Endothelial cell (in vitro differentiated cells): ENCODE measurements around the gene GRB7. TPM values are rescaled to one million over a fixed set of nuclear protein-coding genes. Genes with fewer than 3 reads are reported as not detected.

Experiments
- DNase-seq: peaks from one replicate; pipeline ENCODE4 v3.0.0; 2021; ENCODE audit warnings: low spot score
- H3K27ac Mint-ChIP-seq: one replicate; pipeline ENCODE4 v1.8.0; 2021; ENCODE audit warnings: mixed read lengths, inconsistent platforms; ENCODE audit not compliant: unreplicated experiment
- H3K27me3 Mint-ChIP-seq: one replicate; pipeline ENCODE4 v1.8.0; 2021; ENCODE audit warnings: mild to moderate bottlenecking, moderate library complexity, mixed read lengths, inconsistent platforms; ENCODE audit not compliant: unreplicated experiment
- H3K36me3 Mint-ChIP-seq: one replicate; pipeline ENCODE4 v1.8.0; 2021; ENCODE audit warnings: mild to moderate bottlenecking, low read depth, mixed read lengths, inconsistent platforms; ENCODE audit not compliant: unreplicated experiment
- H3K4me1 Mint-ChIP-seq: one replicate; pipeline ENCODE4 v1.8.0; 2021; ENCODE audit warnings: mild to moderate bottlenecking, mixed read lengths, inconsistent platforms; ENCODE audit not compliant: unreplicated experiment
- H3K4me3 Mint-ChIP-seq: one replicate; pipeline ENCODE4 v1.8.0; 2021; ENCODE audit warnings: mild to moderate bottlenecking, mixed read lengths, inconsistent platforms; ENCODE audit not compliant: unreplicated experiment
- H3K9me3 Mint-ChIP-seq: one replicate; pipeline ENCODE4 v1.8.0; 2021; ENCODE audit warnings: mixed read lengths, inconsistent platforms; ENCODE audit not compliant: unreplicated experiment
- total RNA-seq: library from RNA; stranded (reverse); fragmentation: NEBNext Ultra II Directional; extraction: Animal tissue kit (Norgen Biotek cat#: 25700); gene quantifications from one replicate; pipeline ENCODE4 v1.2.1, GENCODE V29; 2021; ENCODE audit not compliant: unreplicated experiment
- TF ChIP-seq, protein P1 (sequence below): fragments of 200-600 bp; sonication (generic); IDR thresholded peaks from one replicate; pipeline ENCODE4 v1.5.0; 2021; ENCODE audit warnings: antibody characterized with exemption; ENCODE audit not compliant: unreplicated experiment

Gene GRB7
- total RNA-seq, 1 donor from 2014 or later: 1.3 TPM

DNA sequence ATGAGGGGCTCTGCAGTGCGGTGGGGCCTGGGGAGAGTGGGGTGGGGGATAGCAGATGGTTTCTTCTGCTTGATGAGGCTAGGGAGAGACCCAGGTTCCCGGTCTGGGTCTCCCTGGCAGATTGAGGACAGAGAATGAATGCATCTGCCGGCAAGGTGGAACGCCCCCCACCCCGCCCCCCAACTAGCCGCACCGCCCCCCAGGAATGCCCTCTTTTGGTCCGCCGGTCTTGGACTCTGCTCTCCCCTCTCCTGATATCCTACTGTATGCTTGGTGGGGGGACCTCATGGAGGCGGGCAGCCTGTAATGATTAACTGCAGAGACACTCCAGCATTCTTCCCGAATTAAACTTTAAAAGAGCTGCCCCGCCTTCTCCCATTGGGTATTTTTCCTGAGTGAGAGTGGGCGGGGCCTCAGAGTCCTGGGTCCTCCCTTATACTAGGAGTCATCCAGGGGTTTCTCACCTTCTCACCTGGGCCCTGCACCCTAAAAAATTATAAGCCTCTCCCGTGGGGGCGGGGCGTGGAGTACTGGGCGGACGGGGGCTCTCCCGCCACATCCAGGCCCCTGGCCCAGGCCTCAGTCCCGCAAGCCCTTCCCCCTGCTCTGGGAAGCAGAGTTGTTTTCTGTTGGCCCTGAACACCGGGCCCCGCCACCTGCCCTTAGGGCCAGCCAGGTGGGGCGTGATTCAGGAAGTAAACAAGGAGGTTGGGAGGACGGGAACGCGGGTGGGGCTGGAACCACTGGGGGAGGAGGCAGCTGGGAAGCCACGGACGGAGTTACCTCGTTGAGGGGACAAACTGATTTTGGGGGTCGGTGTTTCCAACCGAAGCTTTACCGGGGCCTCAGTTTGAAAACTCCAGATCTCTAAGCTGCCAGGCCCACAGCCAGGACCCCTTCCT, 1.5 kb downstream of the GRB7 start:
- Mint-ChIP-seq H3K27ac (no peak overlapping the region), H3K36me3 (no peaks in the 10 kb centered on the region), H3K4me1 (peaks cover 18% of the 10 kb centered on the region), H3K9me3 (no peaks in the 10 kb centered on the region), H3K4me3 (peak overlapping the region; percentile 62), H3K27me3 (peaks cover 20% of the 10 kb centered on the region)
- TF ChIP-seq, protein P1, sequence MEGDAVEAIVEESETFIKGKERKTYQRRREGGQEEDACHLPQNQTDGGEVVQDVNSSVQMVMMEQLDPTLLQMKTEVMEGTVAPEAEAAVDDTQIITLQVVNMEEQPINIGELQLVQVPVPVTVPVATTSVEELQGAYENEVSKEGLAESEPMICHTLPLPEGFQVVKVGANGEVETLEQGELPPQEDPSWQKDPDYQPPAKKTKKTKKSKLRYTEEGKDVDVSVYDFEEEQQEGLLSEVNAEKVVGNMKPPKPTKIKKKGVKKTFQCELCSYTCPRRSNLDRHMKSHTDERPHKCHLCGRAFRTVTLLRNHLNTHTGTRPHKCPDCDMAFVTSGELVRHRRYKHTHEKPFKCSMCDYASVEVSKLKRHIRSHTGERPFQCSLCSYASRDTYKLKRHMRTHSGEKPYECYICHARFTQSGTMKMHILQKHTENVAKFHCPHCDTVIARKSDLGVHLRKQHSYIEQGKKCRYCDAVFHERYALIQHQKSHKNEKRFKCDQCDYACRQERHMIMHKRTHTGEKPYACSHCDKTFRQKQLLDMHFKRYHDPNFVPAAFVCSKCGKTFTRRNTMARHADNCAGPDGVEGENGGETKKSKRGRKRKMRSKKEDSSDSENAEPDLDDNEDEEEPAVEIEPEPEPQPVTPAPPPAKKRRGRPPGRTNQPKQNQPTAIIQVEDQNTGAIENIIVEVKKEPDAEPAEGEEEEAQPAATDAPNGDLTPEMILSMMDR: no peak
- no peak for DNase-seq

DNA sequence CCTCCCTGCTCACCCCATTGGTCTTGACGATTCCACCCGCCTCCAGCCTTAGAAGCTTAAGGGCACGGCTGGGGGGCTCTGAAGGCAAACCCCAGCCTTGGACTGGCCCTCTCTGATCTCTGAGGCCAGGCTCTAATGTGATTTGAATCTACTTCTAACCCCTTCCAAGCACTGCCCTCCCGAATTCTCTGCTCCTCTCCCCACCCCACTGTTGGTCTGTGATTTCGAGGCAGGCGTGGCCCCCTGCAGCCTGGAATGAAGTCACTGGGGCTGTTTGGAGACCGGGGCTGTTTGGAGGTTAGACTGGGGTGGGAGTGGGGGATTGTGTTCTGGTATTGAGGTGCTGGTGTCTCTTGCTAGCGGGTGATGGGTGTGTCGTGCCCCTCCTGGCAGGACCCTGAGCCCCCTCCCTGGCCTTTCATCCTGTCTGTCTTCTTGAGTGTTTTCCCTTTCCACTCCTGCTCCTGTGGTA, 2.2 kb downstream of the GRB7 start:
- peaks cover 18% of the 10 kb centered on the region for H3K4me1 Mint-ChIP-seq
- H3K27ac Mint-ChIP-seq: no peak overlapping the region
- no peak for DNase-seq
- peaks cover 18% of the 10 kb centered on the region for H3K27me3 Mint-ChIP-seq
- TF ChIP-seq, protein P1: no peak
- H3K9me3 Mint-ChIP-seq: no peaks in the 10 kb centered on the region
- H3K36me3 Mint-ChIP-seq: no peaks in the 10 kb centered on the region
- peak overlapping the region; percentile 62 for H3K4me3 Mint-ChIP-seq

DNA sequence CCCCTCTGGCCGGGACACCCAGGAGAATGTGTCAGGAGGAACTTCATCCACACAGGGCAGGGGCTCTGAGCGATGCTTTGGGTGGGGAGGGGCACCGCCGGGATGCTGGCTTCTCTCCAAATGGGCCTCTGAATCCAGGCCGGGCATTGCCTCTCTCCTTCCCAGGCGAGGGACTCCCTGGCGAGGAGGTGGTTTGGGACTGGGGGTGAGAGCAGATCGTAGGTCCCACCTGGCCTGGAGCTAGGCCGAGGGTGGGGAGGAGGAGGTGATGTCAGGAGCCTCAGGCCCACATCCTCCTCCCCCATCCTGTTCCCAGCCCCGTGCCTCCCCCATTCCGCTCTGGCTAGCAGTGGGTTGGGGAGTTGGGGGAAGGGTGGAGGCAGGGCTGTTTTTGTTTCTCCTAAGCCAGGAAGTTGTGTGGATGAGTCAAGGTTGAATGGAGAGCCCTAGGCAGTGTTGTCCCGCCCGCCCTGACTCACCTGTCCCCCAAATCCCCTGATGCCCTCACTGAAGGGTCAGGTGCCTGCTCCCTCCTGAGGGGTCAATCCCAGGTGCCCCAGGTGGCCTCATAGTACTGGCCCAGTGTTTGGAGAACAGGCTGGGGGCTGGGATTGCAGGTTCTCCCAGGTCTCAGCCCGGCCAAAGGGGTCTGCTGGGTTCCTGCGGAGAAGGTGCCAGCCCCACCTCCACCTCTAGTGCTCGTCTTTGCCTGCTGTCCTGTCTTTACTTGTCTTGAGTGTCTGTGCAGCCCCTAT, 2.8 kb downstream of the GRB7 start:
- Mint-ChIP-seq H3K9me3 (no peaks in the 10 kb centered on the region), H3K27ac (no peak overlapping the region), H3K4me1 (peaks cover 18% of the 10 kb centered on the region), H3K36me3 (no peaks in the 10 kb centered on the region), H3K27me3 (peaks cover 20% of the 10 kb centered on the region), H3K4me3 (no peak overlapping the region)
- no peak for DNase-seq
- TF ChIP-seq, protein P1: no peak

DNA sequence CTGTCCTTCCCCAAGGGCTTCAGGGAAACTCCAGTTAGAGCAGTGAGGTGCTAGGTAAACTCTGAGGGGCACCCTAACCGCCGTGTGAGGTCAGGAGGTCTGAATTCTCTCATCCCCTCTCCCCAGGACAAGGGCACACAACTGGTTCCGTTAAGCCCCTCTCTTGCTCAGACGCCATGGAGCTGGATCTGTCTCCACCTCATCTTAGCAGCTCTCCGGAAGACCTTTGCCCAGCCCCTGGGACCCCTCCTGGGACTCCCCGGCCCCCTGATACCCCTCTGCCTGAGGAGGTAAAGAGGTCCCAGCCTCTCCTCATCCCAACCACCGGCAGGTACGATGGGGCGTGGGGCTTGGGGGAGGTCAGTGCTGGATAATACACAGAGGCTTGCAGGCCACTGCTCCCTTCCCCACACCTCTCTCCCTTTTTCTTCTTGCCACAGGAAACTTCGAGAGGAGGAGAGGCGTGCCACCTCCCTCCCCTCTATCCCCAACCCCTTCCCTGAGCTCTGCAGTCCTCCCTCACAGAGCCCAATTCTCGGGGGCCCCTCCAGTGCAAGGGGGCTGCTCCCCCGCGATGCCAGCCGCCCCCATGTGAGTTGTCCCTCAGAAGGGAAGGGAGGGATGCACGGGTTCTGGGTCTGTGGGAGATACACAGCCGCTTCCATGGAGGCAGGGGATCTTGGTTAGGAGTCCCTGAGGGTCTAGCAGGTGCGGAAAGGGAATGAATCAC, 4.6 kb downstream of the GRB7 start:
- peaks cover 18% of the 10 kb centered on the region for H3K4me1 Mint-ChIP-seq
- TF ChIP-seq, protein P1: no peak

More for the DNA sequence above, 4.6 kb downstream of the GRB7 start:
- H3K27me3 Mint-ChIP-seq: peaks cover 12% of the 10 kb centered on the region
- H3K27ac Mint-ChIP-seq: no peak overlapping the region
- no peak for DNase-seq
- no peaks in the 10 kb centered on the region for H3K36me3 Mint-ChIP-seq
- H3K4me3 Mint-ChIP-seq: no peak overlapping the region
- no peaks in the 10 kb centered on the region for H3K9me3 Mint-ChIP-seq
